SU-DHL-6 (cell line): Measurements from ENCODE around the gene EDAR.

Source experiments
- H2AFZ ChIP-seq: fragments of 200-600 bp; sonication (generic); 2 replicates; pipeline ENCODE4 v1.6.1; 2014; ENCODE audit warnings: low read depth, mild to moderate bottlenecking, moderate library complexity, mixed read lengths, antibody characterized with exemption, low read length; ENCODE audit not compliant: severe bottlenecking
- H3F3A ChIP-seq: fragments of 200-600 bp; shearing (Covaris generic); 2 replicates; pipeline ENCODE4 v1.6.0; 2016; ENCODE audit warnings: antibody characterized with exemption, mild to moderate bottlenecking; ENCODE audit not compliant: insufficient read depth
- H3K27ac ChIP-seq: fragments of 200-600 bp; sonication (generic); 2 replicates; pipeline ENCODE4 v1.5.1; 2016; ENCODE audit warnings: low read depth, mild to moderate bottlenecking, low read length, moderate library complexity, mixed read lengths
- H3K27me3 ChIP-seq: fragments of 200-600 bp; sonication (generic), shearing (Covaris generic); 2 replicates; pipeline ENCODE4 v1.6.0; 2014; ENCODE audit warnings: mild to moderate bottlenecking, low read length
- H3K36me3 ChIP-seq: fragments of 200-600 bp; sonication (generic); 2 replicates; pipeline ENCODE4 v1.6.1; 2014; ENCODE audit warnings: mild to moderate bottlenecking, low read length, mixed read lengths
- H3K4me2 ChIP-seq: fragments of 300-600, 200-600 bp; shearing (Covaris generic), sonication (generic); 2 replicates; pipeline ENCODE4 v1.6.0; 2014; ENCODE audit warnings: low read length, low read depth, mild to moderate bottlenecking; ENCODE audit not compliant: poor library complexity, severe bottlenecking
- H3K4me3 ChIP-seq: fragments of 200-600 bp; sonication (generic); 2 replicates; pipeline ENCODE4 v1.5.1; 2014; ENCODE audit warnings: antibody characterized with exemption, low read length, mild to moderate bottlenecking, mixed read lengths; ENCODE audit not compliant: insufficient read depth, poor library complexity, severe bottlenecking
- H3K79me2 ChIP-seq: fragments of 200-600 bp; sonication (generic); 2 replicates; pipeline ENCODE4 v1.6.1; 2014; ENCODE audit warnings: mild to moderate bottlenecking, low read length, moderate library complexity; ENCODE audit not compliant: insufficient read depth
- H3K9ac ChIP-seq: fragments of 200-600 bp; sonication (generic); 2 replicates; pipeline ENCODE4 v1.7.0; 2014; ENCODE audit warnings: mild to moderate bottlenecking, low read length
- H3K9me2 ChIP-seq: fragments of 200-600 bp; sonication (generic); replicated peaks from 2 replicates; pipeline ENCODE4 v1.6.1; 2014; ENCODE audit warnings: low read length; ENCODE audit not compliant: insufficient read depth
- H3K9me3 ChIP-seq: fragments of 200-600 bp; sonication (generic); 2 replicates; pipeline ENCODE4 v1.6.1; 2014; ENCODE audit warnings: low read length, mixed read lengths; ENCODE audit not compliant: insufficient read depth
- H4K20me1 ChIP-seq: fragments of 200-600 bp; sonication (generic); 2 replicates; pipeline ENCODE4 v1.6.1; 2014; ENCODE audit warnings: low read depth, mild to moderate bottlenecking, antibody characterized with exemption, low read length, moderate library complexity, mixed read lengths
- EZH2phosphoT487 ChIP-seq: fragments of 200-600 bp; sonication (generic), shearing (Covaris generic); conservative IDR thresholded peaks from 2 replicates; pipeline ENCODE4 v1.6.1; 2018; ENCODE audit warnings: mild to moderate bottlenecking, antibody characterized with exemption, low read length, moderate library complexity, mixed read lengths
- TF ChIP-seq, protein P1 (sequence below): fragments of 200-600 bp; sonication (generic); IDR thresholded peaks from one replicate; pipeline ENCODE4 v1.5.1; 2017; ENCODE audit warnings: antibody characterized with exemption, mild to moderate bottlenecking, low read length, moderate library complexity; ENCODE audit not compliant: insufficient read depth, poor library complexity, severe bottlenecking

The EDAR gene

DNA sequence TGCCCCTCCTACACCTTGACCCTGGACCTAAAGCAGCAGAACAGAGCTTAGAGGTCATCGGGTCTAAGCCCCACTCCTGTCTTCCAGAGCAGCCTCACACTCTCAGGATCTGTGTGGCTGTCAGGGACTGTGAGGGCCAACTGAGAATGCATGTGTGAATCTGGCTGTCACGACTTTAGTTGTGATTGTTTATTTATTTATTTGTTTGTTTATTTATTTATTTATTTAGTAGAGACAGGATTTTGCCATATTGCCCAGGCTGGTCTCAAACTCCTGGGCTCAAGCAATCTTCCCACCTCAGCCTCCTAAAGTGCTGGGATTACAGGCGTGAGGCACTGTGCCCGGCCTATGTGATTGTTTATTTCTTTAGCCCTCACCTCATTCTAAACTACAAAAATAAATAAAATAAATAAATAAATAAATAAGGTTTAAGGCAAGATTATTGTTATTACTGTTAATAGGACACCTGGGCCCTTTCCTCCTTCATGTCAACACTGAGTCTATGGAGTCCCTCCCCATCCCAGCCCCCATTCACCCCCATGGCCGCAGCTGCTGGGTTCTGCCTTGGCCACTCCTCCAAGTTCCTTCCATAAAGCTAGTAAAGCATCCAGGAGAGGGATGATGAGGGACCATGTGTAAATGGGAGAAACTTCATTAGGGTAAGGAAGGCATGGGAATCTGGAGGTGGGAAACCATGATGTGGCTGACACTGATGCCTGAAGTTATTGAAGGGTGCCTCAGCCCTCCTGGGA is 39.9 kb upstream of the EDAR start:
- Histone ChIP-seq H3K4me2 (no peak overlapping the region), H4K20me1 (no peaks in the 10 kb centered on the region), H2AFZ (no peak overlapping the region), H3K4me3 (no peak overlapping the region), H3K79me2 (no peaks in the 10 kb centered on the region), H3K27me3 (no peaks in the 10 kb centered on the region), H3K9ac (no peak overlapping the region), H3K9me2 (no peaks in the 10 kb centered on the region), H3K36me3 (no peaks in the 10 kb centered on the region), H3F3A (no peaks in the 10 kb centered on the region), H3K27ac (no peak overlapping the region), H3K9me3 (no peaks in the 10 kb centered on the region)
- TF ChIP-seq, protein P1, sequence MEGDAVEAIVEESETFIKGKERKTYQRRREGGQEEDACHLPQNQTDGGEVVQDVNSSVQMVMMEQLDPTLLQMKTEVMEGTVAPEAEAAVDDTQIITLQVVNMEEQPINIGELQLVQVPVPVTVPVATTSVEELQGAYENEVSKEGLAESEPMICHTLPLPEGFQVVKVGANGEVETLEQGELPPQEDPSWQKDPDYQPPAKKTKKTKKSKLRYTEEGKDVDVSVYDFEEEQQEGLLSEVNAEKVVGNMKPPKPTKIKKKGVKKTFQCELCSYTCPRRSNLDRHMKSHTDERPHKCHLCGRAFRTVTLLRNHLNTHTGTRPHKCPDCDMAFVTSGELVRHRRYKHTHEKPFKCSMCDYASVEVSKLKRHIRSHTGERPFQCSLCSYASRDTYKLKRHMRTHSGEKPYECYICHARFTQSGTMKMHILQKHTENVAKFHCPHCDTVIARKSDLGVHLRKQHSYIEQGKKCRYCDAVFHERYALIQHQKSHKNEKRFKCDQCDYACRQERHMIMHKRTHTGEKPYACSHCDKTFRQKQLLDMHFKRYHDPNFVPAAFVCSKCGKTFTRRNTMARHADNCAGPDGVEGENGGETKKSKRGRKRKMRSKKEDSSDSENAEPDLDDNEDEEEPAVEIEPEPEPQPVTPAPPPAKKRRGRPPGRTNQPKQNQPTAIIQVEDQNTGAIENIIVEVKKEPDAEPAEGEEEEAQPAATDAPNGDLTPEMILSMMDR: no peak
- no peak for TF ChIP-seq EZH2phosphoT487

DNA sequence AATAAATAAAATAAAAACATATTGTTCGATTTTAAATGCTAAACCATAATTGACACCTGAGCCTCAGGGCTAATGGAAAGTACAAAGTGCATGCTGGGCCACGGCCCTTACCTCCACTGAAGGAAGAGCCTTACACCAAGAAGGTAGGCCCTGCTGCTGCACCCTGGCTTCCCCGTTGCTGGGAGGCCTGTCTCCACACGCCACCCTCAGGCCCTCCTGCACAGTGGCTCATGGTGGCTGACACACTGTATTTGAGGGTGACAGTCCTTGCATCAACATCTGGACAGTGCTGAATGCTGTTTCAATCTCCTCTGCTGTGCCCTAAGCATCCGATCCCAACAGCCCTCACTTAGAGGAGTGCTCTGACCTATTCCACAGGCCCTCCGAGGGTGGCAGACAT is 39.3 kb upstream of the EDAR start:
- H3K36me3 ChIP-seq: no peaks in the 10 kb centered on the region
- no peaks in the 10 kb centered on the region for H3K27me3 ChIP-seq
- H3K27ac ChIP-seq: no peak overlapping the region
- H2AFZ ChIP-seq: no peak overlapping the region
- no peaks in the 10 kb centered on the region for H3F3A ChIP-seq
- H3K9ac ChIP-seq: no peak overlapping the region
- TF ChIP-seq, protein P1: no peak
- no peak for TF ChIP-seq EZH2phosphoT487
- H3K9me3 ChIP-seq: no peaks in the 10 kb centered on the region
- no peak overlapping the region for H3K4me2 ChIP-seq
- H3K79me2 ChIP-seq: no peaks in the 10 kb centered on the region
- H3K4me3 ChIP-seq: no peak overlapping the region
- H4K20me1 ChIP-seq: no peaks in the 10 kb centered on the region
- H3K9me2 ChIP-seq: no peaks in the 10 kb centered on the region

DNA sequence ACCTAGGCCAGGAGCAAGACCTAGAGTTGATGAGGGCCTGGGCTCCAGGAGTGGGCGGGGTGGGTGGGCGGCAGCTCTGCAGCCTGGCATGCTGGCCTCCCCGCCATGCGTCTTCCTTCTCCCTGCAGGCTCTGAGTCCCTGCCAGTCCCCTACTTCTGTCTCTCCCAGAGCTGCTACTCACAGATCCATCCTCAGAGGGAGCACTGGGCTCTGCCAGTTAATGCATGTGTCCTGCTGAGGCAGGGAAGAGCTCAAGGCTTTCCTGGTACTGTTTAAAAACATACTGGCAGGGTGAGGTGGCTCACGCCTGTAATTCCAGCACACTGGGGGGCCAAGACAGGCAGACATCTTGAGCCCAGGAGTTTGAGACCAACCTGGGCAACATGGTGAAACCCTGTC is 38.7 kb upstream of the EDAR start:
- Histone ChIP-seq H3K9ac (no peak overlapping the region), H3K36me3 (no peaks in the 10 kb centered on the region), H4K20me1 (no peaks in the 10 kb centered on the region), H3F3A (no peaks in the 10 kb centered on the region), H3K4me3 (no peak overlapping the region), H3K9me2 (no peaks in the 10 kb centered on the region), H3K27ac (no peak overlapping the region), H3K27me3 (no peaks in the 10 kb centered on the region), H3K79me2 (no peaks in the 10 kb centered on the region), H2AFZ (no peak overlapping the region), H3K9me3 (no peaks in the 10 kb centered on the region), H3K4me2 (no peak overlapping the region)
- TF ChIP-seq, protein P1: no peak
- TF ChIP-seq EZH2phosphoT487: no peak
